GM21619 (cell line): Measurements from ENCODE around the gene RBM6.
"Not testable (repeated sequence)": the region's sequence is repeated elsewhere in the genome, so short reads cannot be mapped to it uniquely, and the experiment has no call there.

Experiments
- ATAC-seq: cut with Tn5 transposase; IDR thresholded peaks from one replicate; pipeline ENCODE4 v1.9.1; 2021; ENCODE audit not compliant: unreplicated experiment

RBM6 gene

DNA sequence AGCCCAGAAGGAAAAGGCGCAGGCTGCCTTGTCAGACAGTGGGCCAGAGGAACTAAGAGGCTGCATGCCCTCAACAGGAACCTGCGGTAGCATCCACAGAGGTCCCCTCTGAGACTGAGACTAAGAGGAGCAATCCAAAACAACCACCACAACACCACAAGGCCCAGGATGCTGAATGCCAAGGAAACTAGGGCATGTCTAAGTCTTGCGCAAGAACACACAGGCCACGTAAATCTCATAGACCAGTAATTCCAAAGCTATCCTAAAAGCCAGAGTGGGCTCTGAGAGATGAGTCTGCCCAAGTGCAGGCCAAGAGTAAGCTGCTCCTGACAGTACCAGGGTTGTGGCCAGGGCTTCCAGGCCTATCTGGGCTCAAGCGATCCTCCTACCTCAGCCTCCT, 23.3 kb upstream of the RBM6 start:
- no peak for ATAC-seq

GRCh38 chr3:49917806-49918590, 22.0 kb upstream of the RBM6 start:
- ATAC-seq, result not testable (repeated sequence)

DNA sequence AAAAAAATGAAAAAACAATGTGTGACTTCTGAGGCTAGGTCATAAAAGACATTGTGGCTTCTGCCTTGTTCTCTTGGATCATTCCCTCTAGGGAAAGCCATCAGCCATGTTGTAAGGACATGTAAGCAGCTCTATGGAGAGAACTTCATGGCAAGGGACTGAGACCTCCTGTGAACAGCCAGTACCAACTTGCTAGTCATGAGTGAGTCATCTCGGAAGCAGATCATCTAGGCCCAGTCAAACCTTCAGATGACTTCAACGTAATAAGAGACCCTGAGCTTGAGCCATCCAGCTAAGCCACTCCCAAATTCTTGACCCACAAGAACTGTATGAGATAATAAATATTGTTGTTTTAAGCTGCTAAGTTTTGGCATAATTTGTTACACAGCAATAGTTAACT, 15.3 kb upstream of the RBM6 start:
- no peak for ATAC-seq

GRCh38 chr3:49925485-49925884, 14.5 kb upstream of the RBM6 start:
- ATAC-seq, result no peak

DNA sequence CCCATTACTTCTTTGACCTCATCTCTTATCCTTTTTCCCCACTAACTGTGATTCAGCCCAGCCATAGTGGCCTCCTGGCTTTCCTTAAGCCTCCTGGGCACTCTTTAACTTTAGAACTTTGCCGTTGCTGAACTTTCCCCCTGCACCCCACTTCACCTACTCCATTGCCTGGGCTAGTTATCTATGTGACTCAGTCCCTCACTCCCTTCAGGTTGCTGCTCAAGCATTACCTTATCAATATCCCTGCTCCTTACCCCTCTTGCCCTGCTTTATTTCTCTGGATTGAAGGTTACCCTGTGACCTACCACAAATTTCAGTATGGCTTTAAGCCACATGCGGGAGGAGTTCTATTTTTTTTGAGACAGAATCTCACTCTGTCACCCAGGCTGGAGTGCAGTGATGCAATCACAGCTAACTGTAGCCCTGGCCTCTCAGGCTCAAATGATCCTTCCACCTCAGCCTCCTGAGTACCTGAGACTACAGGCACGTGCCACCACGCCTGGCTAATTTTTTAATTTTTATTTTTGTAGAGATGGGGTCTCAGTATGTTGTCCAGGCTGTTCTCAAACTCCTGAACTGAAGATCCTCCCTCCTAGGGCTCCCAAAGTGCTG, 13.7 kb upstream of the RBM6 start:
- ATAC-seq, result no peak

DNA sequence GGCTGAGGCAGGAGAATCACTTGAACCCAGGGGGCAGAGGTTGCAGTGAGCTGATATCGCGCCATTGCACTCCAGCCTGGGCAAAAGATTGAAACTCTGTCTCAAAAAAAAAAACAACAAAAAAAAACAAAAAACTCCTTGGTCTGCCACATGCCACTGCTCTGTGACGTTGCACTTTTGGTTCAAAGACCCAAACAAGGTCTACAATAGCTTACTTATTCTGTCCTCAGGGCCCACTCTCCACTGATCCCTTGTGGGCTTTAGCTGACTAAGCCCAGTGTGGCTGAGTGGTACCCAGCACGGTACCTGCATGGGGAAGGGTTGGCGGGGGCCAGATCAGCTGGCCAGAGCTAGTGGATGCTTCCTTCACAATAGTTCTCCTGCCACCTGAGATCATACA, 12.2 kb upstream of the RBM6 start:
- ATAC-seq, result no peak

- ATAC-seq, result no peak
Measured at GRCh38 chr3:49928481-49929017, 11.4 kb upstream of the RBM6 start.

DNA sequence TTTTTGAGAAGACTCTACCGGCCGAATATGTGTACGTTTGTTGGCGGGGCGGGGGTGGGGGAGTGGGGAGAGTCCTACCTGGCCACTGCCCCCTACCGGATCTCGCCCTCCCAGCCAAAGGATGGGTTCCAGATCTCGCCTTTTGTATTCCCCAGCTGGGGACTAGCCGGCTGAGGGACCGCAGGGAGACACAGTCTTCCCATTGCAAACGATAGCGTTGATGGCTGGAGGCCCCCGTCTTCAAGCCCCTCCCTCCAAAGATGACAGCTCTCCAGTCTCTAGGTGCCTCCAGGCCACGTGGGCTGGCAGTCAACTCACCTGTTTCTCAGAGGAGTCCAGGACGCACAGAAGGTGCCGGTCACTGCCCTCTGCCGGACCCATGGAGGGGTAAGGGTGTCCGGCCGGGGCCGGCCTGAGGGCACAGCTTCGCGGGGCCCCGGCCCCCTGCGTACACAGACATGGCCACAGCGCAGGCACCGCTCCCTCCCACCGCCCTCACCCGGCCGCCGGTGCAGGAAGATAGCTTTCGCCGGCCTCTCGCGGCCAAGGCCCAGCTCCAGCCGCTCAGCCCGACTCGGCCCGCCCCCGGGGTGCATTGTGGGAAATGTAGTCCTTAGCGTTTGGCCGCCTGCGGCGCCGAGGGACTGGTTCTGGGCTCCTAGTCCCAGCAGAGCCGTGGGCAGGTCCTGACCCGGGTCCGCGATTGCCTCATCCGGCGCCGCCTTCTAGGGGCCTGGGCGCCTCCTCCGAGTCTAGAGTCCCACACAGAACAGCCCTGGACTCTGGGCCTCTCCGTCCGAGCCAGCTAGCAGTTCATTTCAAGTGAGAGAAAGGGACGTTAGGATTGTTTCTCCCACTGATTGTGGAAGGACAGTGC, 10.4 kb upstream of the RBM6 start, which contains the start of gene MON1A:
Gene MON1A, minus strand, starts transcription at position 521 of the 877 bp plus-strand sequence. CDS start 16,465 bp downstream, outside the sequence.
- peak; percentile 87 for ATAC-seq

DNA sequence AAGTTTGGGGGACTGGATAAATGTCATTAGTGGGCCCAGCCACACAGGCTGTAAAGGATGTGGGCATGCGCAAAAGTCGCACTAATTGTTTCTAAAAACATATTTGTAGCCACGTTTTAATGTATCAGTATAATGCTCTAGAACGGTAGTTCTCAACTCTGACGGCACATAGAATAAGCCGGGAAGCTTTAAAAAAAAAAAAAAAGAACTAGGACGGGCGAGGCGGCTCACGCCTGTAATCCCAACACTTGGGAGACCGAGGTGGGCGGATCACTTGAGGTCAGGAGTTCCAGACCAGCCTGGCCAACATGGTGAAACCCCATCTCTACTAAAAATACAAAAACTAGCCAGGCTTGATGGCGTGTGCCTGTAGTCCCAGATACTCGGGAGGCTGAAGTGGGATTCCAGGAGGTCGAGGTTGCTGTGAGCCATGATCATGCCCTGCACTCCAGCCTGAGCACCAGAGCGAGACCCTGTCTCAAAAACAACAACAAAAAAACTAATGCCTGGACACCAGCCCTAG, 9.7 kb upstream of the RBM6 start:
- no peak for ATAC-seq

- ATAC-seq, result no peak
Measured at GRCh38 chr3:49930922-49931321, 9.0 kb upstream of the RBM6 start.

GRCh38 chr3:49932281-49932680, 7.7 kb upstream of the RBM6 start:
- not testable (repeated sequence) for ATAC-seq

DNA sequence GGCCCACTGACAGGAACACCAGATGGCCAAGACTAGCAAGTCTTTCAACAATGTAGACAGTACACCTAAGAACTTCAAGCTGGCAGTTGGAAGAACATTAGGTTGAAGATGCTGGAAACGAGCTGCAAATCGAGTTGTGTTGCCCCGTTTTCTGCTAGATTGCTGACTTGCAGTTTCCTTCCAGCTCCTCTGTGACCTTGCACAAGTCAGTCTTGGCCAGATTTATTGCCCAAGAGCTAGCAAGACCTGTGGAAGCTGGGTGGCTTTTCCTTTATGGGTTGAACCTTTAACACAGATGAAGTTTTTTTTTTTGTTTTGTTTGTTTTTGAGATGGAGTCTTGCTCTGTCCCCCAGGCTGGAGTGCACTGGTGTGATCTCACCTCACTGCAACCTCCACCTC, 2.9 kb upstream of the RBM6 start:
- no peak for ATAC-seq

GRCh38 chr3:49940667-49941249, 808 bp downstream of the RBM6 start:
- ATAC-seq, result no peak

- ATAC-seq, result no peak
Measured at GRCh38 chr3:49942651-49943050, 2.7 kb downstream of the RBM6 start.

DNA sequence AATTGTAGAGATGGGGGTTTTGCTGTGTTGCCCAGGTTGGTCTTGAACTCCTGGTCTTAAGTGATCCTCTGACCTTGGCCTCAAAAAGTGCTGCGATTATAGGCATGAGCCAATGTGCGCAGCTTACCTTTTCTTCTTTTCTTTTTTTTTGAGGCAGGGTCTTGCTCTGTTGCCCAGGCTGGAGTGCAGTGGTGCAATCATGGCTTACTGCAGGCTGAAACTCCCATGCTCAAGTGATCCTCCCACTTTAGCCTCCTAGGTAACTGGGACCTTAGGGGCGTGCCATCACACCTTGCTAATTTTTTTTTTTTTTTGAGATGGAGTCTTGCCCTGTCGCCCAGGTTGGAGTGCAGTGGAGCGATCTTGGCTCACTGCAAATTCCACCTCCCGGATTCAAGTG, 13.0 kb downstream of the RBM6 start:
- no peak for ATAC-seq

GRCh38 chr3:49955636-49956035, 15.7 kb downstream of the RBM6 start:
- ATAC-seq, result no peak

GRCh38 chr3:49966233-49966942, 26.4 kb downstream of the RBM6 start:
- ATAC-seq, result no peak

DNA sequence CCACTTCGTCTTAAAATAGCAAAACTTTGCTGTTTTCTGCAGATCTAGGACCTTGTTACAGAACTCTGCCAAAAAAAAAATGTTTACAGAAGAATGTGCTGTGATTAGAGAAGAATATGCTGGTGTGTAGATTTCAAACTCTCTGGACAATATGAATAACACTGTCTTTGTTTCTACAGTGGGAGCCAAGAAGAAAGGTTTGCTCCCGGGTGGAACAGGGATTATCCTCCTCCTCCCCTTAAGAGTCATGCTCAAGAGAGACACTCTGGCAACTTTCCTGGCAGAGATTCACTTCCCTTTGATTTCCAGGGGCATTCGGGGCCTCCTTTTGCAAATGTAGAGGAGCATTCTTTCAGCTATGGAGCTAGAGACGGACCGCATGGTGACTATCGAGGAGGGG, 27.3 kb downstream of the RBM6 start:
- no peak for ATAC-seq

- ATAC-seq, result no peak
Measured at GRCh38 chr3:49968346-49968745, 28.4 kb downstream of the RBM6 start.

DNA sequence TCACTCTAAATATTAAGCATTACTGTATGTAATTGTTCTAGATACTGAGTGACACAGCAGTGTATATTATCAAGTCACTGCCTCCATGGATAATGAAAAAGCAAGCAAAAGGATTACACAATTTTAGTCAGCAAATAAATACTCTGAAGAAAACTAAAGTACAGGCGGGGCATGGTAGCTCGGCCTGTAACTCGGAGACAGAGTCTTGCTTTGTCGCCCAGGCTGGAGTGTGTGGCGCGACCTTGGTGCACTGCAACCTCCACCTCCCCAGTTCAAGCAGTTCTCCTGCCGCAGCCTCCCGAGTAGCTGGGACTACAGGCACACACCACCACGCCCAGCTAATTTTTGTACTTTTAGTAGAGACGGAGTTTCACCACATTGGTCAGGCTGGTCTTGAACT, 32.7 kb downstream of the RBM6 start:
- no peak for ATAC-seq
